CD4-positive, alpha-beta T cell treated with Interleukin-1 beta for 1 hour (primary cell): ENCODE measurements around the gene PCED1A.
"Not testable (repeated sequence)": the region's sequence is repeated elsewhere in the genome, so short reads cannot be mapped to it uniquely, and the experiment has no call there.

Experiments
- DNase-seq, 2 donors: peaks; one replicate each; pipeline ENCODE4 v3.0.0-alpha.2; 2020 to 2022

The PCED1A gene

DNA sequence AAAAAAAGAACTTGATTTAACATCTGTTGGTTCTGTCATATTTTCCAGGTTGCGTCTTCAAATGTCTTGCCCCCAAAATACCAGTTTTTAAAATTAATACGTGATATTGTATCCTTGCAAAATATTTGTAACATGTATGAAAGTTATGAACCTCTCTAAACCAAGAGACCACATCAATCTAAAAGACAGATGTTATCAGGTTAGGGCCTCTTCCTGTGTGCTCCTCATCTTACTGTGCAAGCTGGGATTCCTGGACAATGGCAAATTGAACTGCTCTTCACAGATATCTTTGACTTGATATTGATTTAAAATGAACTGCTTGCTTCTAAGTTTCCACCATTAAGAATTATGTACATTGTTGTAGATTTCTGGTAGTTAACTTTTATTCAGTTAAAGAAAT, 14.7 kb downstream of the PCED1A start:
- DNase-seq: peak in 1 of 2 donors; percentile 10

DNA sequence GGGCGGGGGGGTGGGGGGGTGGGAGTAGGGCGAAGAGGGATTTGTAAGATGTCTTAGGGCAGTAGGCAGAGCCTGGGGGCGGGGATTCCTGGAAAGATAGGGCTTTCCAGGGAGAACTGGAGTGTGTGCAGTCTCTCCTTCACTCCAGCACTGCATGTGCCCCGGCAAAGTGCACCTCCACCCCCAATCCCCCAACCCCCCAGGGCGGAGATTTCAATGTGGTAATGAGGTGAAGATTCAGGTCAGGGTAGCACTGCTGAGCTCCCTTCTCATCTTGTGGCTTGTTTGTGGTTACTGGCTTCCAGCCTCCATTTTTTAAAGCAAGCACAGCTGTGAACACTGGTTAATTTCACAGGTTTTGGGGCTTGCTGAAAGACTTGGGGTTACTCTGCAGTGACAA, 18.4 kb downstream of the PCED1A start:
- peak; percentile 49 to 61 for DNase-seq

DNA sequence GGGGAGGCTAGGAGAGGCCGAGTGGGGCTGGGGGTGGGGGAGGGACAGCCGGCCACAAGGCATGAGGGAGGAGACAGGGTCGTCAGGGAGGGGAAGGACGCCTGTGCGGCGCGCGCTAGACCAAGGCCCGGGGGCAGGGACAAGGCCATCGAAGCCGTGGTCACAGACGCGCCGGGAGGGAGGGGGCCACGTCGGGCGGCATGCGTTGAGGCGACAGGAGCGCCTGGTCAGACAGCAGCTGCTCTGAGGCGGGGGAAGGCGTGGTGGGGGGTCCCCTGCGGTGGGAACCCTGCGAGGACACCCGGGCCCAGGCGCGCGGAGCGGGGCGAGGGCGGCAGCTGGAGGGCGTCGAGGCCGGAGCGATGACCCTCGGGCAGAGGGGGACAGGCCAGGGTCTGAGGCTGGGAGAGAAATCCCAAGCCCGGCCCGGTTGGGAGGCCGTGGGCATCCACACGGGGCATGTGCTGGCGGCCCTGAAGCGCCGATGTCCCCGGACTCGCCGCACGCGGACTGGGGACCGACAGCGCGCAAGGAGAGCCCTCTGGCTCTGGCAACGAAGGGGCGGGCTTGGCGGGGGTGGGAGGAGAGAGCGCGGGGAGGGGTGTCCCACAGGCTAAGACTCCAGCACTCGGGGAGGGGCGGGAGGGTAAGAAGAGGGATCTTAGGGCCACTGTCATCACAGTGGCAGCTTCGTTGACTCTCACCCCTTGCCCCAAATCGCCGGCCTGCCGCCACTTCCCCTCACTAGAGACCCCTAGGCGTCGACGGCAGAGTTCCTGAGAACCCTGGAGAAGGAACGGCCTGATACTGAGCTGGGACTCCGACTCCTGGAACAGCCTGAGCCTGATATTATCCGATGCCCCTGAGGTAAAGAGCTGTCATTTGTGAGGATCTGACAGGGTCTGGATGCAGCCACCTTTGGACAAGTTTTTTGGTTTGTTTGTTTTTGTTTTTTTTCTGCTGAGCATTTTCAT, 19.3 kb downstream of the PCED1A start:
- DNase-seq: no peak

DNA sequence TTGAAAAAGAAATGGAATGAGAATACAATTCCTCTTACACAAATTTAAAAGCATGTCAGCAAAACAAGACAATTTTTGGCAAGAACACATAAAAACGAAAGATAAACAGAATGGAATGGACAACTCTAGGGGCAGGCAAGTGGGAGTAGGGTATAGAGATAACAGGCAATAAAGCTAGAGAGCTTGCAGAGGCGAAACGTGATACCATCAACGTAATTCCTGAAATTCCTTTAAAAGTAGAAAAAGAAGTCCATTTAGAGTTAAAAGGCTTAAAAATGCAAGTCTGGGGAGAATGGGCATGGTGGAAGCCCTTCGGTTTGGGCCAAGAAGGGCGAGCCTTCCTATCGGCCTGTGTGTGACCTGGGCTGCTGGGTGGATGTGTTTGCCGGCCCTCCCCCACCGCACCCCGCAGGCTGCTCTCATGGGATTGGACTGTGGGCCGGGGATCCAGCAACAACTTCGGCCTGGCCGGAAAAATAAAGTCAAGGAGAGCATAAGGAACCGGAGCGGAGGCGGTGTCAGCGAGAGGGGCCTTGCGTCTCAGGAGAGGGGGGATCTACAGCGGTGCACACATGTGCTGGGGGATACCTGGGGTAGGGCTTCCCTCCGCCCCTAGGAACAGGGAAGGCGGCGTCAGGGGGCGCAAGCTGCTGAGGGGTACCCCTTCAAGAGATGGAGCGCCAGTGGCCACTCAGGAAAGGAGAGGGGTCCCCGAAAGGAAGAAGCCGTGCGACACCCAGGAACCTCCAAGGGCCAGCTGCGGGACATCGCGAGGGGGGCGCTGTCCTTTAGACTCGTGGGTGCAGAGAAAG, 20.2 kb downstream of the PCED1A start:
- DNase-seq: no peak

DNA sequence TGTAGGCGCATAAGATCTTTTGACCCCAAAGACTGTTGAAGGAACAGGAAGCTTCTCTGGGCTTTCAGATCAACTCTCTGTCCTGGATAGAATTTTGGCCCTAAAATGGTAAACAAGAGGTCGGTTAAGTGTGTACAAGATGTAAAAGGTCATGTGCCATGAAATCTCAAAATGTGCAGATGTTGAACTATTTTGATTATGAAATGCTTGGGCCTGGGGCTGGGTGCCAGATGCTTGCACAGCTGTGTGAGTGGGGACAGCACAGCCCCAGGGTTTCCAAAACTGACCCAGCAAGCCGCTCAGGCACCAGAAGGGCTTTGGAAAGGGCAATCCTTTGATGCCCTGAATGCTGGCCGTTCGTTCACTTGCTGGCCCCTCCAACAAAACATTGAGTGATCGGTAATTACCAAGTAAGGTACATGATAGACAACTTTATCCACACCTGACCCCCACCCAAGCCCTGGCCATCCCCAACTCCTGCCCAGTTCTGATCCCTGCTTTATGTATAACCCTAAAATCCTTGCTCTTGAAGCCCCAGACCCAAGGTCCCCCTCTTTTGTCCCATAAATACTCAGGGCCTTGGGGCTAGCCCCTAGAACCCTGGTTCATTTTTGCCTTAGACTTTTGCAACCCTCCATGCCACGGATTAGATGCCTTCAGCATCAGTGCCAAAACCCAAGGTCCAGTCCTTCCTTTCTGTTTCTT, 22.4 kb downstream of the PCED1A start:
- DNase-seq: no peak

DNA sequence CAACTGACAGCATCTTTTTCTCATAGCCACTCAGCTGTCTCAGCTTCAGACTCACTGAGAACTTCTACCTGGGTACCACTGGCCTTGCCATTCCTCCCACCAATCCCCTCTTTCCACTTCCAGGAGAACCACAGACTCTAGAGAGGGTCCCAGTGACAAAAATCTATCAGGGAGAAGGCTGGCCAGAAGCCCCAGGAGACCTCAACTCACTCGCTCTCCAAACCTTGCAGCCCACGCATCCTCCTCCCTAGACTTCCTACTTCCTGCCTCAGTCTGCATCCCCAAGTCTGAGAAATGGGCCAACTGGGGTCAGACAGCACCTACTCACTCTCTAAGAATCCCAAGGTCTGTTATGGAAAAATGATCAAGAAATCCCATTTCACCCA, 23.1 kb downstream of the PCED1A start:
- DNase-seq: no peak

DNA sequence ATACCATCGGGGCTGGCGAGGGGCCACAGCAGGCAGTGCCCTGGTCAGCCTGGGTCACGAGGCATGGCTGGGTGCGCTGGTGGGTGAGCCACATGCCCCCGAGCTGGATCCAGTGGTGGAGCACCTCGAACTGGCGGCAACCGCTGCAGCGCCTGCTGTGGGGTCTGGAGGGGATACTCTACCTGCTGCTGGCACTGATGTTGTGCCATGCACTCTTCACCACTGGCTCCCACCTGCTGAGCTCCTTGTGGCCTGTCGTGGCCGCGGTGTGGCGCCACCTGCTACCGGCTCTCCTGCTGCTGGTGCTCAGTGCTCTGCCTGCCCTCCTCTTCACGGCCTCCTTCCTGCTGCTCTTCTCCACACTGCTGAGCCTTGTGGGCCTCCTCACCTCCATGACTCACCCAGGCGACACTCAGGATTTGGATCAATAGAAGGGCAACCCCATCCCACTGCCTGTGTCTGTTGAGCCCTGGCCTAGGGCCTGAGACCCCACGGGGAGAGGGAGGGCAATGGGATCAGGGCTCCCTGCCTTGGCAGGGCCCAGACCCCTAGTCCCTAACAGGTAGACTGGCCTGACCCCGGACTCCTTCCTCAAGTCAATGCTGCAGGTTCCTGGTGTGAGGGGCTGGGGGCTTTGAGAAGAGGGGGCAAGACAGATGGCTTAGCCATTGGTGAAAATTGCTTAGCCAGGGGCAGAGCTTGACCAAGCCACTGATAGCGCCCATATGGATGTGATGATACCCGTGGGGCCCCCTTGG, 23.7 kb downstream of the PCED1A start:
- DNase-seq: no peak

DNA sequence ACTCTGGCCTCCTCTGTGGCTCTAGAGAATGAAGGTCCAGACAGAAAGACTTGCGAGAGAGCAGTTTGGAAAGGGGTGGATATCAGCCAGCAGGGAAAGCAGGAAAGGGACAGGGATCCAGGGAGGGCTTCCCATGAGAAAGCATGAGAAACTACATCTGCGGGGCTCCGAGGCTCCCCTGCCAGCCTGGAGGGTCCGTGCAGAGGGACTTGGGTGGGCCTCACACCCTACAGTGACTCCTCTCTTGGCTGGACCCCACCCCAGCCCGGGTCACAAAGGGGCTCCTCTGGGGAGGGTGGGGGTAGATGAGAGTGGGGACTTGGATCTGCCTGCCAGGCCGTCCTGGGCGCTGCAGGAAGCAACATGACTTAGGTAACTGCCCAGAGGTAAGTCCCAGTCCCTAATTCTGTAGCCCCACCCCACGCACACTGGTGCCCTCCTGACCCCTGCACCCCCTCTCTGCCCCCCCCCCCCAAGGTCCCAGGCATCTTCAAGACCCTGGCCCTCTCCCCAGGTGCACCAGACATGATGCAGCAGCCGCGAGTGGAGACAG, 24.3 kb downstream of the PCED1A start, which contains the start of gene TMEM239:
TSS of gene TMEM239 (plus strand) at position 335 of the 553 bp plus-strand sequence. CDS start at position 526, 191 bp downstream.
- DNase-seq: no peak

DNA sequence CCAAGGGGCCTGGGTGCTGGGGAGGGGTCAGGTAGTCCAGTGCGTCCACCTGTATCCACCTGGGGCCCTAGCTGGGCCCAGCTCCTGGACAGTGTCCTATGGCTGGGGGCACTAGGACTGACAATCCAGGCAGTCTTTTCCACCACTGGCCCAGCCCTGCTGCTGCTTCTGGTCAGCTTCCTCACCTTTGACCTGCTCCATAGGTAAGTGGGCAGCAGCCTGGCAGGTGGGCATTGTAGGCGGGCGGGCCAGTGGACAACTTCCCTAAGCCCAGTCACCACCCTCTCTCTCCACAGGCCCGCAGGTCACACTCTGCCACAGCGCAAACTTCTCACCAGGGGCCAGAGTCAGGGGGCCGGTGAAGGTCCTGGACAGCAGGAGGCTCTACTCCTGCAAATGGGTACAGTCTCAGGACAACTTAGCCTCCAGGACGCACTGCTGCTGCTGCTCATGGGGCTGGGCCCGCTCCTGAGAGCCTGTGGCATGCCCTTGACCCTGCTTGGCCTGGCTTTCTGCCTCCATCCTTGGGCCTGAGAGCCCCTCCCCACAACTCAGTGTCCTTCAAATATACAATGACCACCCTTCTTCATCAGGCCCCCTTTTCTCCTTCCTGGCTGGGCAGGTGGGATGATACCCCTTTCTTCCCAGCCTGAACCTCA, 25.1 kb downstream of the PCED1A start:
- DNase-seq: no peak

DNA sequence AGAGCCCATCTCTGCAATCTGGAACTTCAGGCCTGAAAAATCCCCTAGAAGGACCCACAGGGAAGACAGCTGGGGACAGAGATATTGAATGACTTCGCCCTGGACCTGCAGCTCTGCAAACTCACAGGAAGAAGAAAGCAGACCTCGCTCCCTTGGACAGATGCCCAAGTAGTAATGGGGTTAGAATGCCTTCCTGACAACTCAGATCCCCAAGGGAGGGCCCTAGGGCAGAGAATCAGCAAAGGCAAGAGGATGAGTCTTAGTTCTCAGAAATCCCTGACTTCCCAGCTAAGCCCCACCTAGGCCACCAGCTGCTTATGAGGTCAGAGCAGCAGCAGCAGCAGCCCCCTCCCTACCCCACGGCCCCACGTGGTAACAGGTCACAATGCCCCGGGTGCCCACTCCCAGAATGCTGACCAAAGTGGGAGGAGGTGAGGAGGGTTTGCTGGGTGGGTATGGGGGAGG, 25.8 kb downstream of the PCED1A start, which contains the start of gene C20orf141:
TSS of gene C20orf141 (plus strand) at position 401 of the 465 bp plus-strand sequence. CDS start 198 bp downstream, outside the sequence.
- DNase-seq: no peak

DNA sequence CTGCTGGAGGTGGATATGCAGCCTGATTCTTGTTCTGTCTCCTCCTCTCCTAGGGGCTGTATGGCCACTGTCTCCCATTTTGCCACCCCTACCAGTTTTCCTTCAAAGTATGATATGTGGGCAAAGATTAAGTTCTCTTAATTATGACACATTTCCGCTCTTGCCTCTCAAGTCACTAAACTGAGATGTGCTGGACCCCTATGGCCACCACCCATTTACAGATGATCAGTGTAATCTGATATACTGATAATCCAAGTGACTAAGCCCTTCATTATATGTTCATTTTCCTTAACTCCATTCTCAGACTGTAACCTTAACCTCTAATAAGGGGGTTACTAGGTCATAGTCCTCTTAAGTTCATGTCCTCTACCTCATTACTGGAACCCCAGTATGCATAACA, 26.4 kb downstream of the PCED1A start:
- DNase-seq: no peak

DNA sequence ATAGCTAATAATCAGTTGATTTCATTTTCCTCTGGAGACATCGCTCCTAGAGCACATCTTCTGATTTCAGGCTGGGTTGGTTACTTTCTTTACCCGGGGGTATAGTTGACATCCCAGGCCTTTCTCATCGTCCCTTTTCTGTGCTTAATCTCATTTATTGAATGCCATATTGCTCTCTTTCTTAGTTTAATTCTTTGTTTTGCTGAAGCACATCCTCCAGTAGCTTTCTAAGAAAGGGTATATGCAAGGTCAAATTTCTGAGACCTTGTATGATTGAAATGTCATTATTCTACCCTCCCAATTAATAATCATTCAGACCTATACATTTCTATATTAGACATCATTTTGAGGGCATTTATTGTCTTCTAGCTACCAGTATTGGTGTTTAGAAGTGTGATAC, 28.3 kb downstream of the PCED1A start:
- DNase-seq: no peak

DNA sequence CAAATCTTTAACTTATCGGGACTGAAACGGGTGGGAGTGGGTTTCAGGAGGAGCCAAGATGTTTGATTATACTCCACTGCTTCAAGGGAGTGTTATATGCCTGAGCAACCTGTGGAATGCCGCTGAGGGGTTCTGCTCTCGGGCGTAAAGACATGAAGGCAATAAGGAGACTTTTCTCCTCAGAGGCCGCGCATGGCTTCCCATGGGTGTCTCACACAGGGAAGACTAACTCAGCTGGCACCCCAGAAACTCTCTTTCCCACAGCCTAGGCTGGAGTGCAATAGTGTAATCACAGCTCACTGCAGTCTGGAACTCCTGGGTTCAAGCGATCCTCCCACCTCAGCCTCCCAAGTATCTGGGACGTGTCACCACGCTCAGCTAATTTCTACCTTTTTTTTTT, 30.8 kb downstream of the PCED1A start:
- no peak for DNase-seq

DNA sequence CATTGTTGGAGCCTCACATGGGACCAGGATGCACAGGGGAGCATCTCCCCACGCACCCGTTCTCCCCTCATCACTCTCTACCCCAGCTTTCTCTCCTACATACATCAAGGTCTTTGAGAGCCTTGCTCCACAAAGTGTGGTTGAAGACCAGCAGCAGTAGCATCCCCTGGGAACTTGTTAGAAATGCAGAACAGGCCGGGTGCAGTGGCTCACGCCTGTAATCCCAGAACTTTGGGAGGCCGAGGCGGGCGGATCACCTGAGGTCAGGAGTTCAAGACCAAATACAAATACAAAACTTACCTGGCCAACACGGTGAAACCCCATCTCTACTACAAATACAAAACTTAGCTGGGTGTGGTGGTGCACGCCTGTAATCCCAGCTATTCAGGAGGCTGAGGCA, 32.5 kb downstream of the PCED1A start:
- DNase-seq: not testable (repeated sequence)

DNA sequence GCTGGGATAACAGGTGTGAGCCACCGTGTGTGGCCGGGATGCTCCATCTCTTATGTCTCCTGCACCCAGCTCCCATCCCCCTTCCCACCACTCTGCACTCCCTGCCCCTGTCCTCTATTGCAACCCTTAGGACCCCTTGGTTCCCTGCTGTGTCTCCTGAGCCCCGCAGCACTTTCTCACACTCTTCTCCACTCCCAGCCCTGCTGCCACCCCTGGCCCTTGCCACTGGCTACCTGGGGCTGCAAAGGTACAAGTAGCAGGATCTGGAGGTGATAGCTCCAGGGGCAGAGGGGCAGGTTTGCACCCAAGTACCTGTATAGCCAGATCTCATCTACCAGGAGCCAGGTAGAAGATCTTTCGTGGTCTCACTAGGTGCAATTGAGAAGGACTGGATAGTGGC, 33.4 kb downstream of the PCED1A start:
- DNase-seq: no peak

DNA sequence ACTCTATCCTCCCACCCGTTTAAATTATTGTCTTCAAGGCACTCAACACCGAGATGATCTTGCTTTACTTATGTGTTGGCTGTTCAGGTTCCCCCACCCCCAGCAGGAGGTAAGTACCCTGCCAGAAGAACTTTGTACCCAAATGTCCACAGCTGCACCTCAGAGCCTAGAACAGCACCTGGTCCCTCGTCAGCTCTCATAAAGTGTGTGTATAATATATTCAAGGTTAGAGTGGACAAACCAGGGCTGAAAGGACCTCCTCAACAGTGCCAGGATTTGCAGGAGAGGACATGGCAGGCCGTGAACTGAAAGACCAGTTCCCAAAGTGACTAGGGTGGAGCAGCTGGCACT, 34.1 kb downstream of the PCED1A start:
- DNase-seq: no peak

DNA sequence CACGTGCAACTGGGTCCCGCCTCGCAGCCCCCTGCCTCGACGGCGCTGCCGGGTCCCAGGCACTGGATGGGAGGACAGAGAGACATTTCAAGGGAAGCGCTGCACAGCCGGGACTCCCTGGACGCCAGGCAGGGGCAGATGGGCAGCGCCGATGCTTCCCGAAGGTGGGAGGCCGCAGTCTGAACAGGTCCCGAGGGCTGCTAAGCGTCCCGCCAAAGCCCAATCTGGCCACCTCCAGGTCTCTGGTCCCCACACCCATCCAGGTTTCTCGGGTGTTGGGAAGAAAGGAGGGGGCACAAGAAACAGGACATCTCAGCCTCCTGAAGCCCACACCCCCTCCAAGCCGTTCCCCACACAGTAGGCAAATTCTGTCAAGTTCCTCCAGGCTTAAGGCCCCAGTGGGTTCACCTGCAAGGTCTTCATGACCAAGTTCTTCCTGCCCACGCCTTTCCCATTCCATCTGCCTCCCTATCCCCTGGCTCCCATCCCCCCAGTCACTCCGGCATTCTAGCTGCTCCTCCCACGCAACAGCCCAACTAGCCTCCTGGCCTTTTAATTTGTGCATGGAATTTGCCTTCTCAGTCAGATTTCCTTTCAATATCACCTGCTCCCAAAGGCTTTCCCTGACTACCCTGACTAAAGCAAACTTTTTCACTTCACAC, 34.6 kb downstream of the PCED1A start:
- no peak for DNase-seq

DNA sequence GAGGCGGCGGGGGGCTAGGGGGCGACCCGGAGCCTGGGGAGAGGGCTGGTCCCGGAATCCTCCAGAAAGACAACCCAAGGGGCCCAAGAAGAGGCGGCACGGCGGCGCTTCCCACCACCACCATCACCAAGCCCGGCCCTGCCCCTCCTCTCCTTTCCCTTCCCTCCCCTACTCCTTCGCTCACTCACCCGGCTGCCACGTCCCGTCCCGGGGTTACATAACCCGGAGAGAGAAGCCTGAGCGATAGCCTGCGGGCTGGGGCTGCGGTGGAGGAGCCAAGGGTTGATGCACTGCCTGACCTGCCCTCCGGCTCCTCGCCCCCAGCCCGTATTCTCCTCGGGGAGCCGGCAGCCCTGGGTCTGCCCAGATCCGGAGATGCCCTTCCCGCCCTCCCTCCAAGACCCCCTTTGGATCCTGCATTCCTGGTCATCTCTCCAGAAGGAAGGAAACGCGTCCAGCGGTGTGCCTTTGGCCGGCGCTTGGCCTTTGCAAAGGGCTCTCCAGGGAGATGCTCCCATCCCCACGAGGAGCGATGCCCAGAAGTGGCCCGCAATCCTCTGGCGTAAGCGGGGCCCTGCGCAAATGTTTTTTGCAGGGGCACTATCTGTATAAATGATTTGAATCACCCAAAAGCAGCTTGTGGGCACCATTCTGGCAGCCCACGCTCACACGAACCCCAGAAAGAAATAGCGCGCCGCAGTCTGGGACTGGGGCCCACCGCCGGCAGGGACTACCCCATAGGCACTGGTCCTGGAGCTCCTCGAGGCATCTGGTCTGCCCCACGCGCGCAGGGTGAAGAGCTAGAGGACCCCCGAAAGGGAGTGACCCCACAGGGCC, 35.4 kb downstream of the PCED1A start:
- DNase-seq: no peak

DNA sequence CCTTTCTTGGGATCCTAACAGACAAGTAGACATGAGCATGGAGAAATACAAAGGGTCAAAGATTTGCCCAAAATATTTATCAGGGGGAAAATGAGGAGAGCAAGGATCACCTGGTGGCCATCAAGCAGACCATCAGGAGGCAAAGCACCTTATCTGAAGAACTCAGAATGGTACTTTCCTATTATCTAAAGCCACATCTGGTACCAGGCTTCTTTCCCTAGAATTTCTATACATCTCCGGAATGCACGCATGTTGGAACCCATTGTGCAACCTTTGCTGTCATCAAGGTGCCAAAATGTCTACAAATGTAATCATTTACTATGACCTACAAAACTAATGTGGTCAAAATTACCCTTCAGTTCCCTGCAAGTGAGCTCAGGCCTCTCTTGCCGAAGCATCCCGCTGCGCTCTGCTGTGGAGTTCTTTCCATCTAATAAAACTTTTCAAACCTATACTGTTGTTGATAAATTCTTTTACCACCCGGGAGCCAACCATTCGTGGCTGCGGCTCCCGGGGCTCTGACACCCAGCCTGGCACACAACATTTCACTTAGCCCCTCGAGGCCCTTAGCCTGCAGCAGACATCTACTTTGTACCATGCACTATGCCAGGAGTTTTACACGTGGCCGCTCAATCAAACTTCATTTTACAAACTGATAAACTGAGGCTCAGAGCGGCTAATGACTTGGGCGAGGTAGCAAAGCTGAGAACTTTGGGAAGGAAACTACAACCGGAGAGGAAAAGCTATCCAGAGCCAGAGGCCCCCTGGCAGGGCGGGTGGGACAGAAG, 36.2 kb downstream of the PCED1A start:
- DNase-seq: no peak
